Measurements from ENCODE around the gene PLD5. TPM values are rescaled to one million over a fixed set of nuclear protein-coding genes. Genes with fewer than 3 reads are reported as not detected.
"Not testable (repeated sequence)": the region's sequence is repeated elsewhere in the genome, so short reads cannot be mapped to it uniquely, and the experiment has no call there.

PLD5 gene
- total RNA-seq, 2 experiments from 2014 or later = not detected

DNA sequence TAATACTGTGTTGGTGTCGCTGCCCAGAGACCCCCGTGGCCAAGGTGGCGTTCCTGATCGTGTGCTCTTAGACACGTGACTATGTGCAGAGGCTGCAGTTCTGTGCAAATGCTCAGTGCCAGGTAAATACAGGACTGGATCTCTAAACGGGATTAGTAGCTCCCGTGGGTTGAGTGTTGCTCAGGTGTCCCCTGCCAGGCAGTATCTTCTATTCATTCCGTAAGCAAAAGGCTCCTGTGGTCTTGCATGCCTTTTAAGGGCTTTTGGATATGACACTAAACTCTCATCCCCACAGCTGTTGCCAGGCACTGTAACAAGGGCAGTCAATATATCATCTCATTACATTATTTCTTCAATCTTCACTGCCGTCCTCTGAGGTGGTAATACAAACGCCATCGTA, 431.4 kb downstream of the PLD5 start:
- no peak for DNase-seq
- ATAC-seq = no peak
- ChIA-PET CTCF (no interaction called here), POLR2A (no interaction called here)
- Mint-ChIP-seq H3K27ac (no peak overlapping the region), H3K4me1 (ENCODE audit: low read depth) (no peaks in the 10 kb centered on the region), H3K36me3 (ENCODE audit: low read depth) (no peaks in the 10 kb centered on the region), H3K27me3 (ENCODE audit: low read depth) (no peaks in the 10 kb centered on the region), H3K9me3 (ENCODE audit: insufficient read depth) (no peaks in the 10 kb centered on the region), H3K4me3 (no peak overlapping the region)

- no peak for ATAC-seq
- CTCF ChIA-PET = no interaction called here
Observed at GRCh38 chr1:242089911-242090310, 434.6 kb downstream of the PLD5 start.

GRCh38 chr1:242088875-242089274, 435.6 kb downstream of the PLD5 start:
- POLR2A ChIA-PET = no interaction called here

More at GRCh38 chr1:242089911-242090310, 434.6 kb downstream of the PLD5 start:
- H3K4me3 Mint-ChIP-seq = no peak overlapping the region
- H3K36me3 Mint-ChIP-seq (ENCODE audit: low read depth) = no peaks in the 10 kb centered on the region
- no peaks in the 10 kb centered on the region for H3K9me3 Mint-ChIP-seq (ENCODE audit: insufficient read depth)
- no peaks in the 10 kb centered on the region for H3K4me1 Mint-ChIP-seq (ENCODE audit: low read depth)
- no peaks in the 10 kb centered on the region for H3K27me3 Mint-ChIP-seq (ENCODE audit: low read depth)
- DNase-seq = no peak
- H3K27ac Mint-ChIP-seq = no peak overlapping the region
- POLR2A ChIA-PET = no interaction called here

DNA sequence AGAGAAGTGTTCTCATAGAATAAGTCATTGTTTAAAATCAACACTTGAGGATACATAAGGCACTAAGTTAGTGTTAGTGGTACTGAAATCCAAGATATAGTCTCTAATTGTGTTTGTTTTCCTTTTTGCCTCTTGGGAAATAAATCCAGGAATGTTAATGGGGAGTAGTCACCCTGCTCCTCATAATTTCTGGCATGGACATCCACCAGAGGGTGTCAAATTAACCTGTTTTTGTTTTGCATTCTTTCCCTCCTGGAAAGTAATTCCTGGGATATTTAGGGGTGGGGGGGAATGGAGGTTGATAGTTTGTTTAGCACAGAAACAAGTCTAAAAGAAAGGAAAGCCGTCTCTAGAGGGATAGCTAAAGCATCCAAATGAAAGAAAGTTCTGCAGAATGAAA, 437.8 kb downstream of the PLD5 start:
- Mint-ChIP-seq H3K36me3 (ENCODE audit: low read depth) (no peaks in the 10 kb centered on the region), H3K4me3 (no peak overlapping the region), H3K4me1 (ENCODE audit: low read depth) (no peaks in the 10 kb centered on the region), H3K27me3 (ENCODE audit: low read depth) (no peaks in the 10 kb centered on the region), H3K9me3 (ENCODE audit: insufficient read depth) (no peaks in the 10 kb centered on the region), H3K27ac (no peak overlapping the region)
- DNase-seq = no peak
- ChIA-PET CTCF (no interaction called here), POLR2A (no interaction called here)
- ATAC-seq = no peak

More at GRCh38 chr1:242088875-242089274, 435.6 kb downstream of the PLD5 start:
- DNase-seq = no peak
- H3K4me1 Mint-ChIP-seq (ENCODE audit: low read depth) = no peaks in the 10 kb centered on the region
- H3K9me3 Mint-ChIP-seq (ENCODE audit: insufficient read depth) = no peaks in the 10 kb centered on the region
- H3K4me3 Mint-ChIP-seq = no peak overlapping the region
- no peaks in the 10 kb centered on the region for H3K36me3 Mint-ChIP-seq (ENCODE audit: low read depth)
- H3K27ac Mint-ChIP-seq = no peak overlapping the region
- CTCF ChIA-PET = no interaction called here
- H3K27me3 Mint-ChIP-seq (ENCODE audit: low read depth) = no peaks in the 10 kb centered on the region
- ATAC-seq = no peak

DNA sequence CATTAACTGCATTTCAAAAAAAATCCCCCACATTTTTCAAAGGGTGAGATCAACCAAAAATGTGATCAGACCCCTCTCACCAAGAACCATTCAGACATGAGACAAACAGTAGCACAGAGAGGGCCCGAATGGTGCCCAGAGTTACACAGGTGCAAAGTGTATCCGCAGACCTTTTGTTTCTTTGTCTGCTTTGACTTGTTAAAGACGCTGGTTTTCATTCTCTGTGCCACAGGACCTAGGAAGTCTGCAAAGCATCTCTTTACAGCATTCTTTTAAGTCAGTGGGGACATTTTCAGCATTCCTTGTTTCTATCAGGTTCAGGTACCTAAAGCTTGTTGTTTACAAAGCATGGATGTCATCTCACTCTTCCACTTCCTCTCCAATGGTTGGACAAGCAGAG, 438.4 kb downstream of the PLD5 start:
- Mint-ChIP-seq H3K9me3 (ENCODE audit: insufficient read depth) (no peaks in the 10 kb centered on the region), H3K27me3 (ENCODE audit: low read depth) (no peaks in the 10 kb centered on the region), H3K4me1 (ENCODE audit: low read depth) (no peaks in the 10 kb centered on the region), H3K4me3 (no peak overlapping the region), H3K27ac (no peak overlapping the region), H3K36me3 (ENCODE audit: low read depth) (no peaks in the 10 kb centered on the region)
- DNase-seq (no peak), ATAC-seq (no peak)
- POLR2A ChIA-PET = no interaction called here
- CTCF ChIA-PET = no interaction called here

GRCh38 chr1:242083742-242084141, 440.8 kb downstream of the PLD5 start:
- no peaks in the 10 kb centered on the region for H3K27me3 Mint-ChIP-seq (ENCODE audit: low read depth)
- no peaks in the 10 kb centered on the region for H3K4me1 Mint-ChIP-seq (ENCODE audit: low read depth)
- DNase-seq = no peak
- H3K27ac Mint-ChIP-seq = no peak overlapping the region
- POLR2A ChIA-PET = no interaction called here
- H3K4me3 Mint-ChIP-seq = no peak overlapping the region
- no peaks in the 10 kb centered on the region for H3K9me3 Mint-ChIP-seq (ENCODE audit: insufficient read depth)
- no peaks in the 10 kb centered on the region for H3K36me3 Mint-ChIP-seq (ENCODE audit: low read depth)
- no peak for ATAC-seq
- CTCF ChIA-PET = no interaction called here

DNA sequence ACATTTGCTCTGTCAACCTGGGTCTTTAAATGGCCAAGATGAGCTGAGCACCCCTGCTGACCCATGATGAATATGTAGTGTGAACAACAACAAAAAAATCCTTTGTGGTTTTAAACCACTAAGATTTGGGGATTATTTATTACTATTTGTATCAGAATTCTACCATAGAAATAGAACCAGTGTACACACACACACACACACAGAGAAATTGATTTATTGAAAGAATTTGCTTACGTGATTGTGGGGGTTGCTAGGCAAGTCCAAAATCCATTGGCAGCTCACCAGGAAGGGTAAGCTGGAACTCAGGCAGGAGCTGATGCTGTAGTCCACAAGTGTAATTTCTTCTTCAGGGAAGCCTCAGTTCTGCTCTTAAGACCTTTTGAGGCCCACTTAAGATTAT, 443.1 kb downstream of the PLD5 start:
- no peak overlapping the region for H3K27ac Mint-ChIP-seq
- no peaks in the 10 kb centered on the region for H3K27me3 Mint-ChIP-seq (ENCODE audit: low read depth)
- DNase-seq (no peak), ATAC-seq (no peak)
- ChIA-PET POLR2A (no interaction called here), CTCF (no interaction called here)
- H3K36me3 Mint-ChIP-seq (ENCODE audit: low read depth) = no peaks in the 10 kb centered on the region
- H3K4me3 Mint-ChIP-seq = no peak overlapping the region
- no peaks in the 10 kb centered on the region for H3K4me1 Mint-ChIP-seq (ENCODE audit: low read depth)
- no peaks in the 10 kb centered on the region for H3K9me3 Mint-ChIP-seq (ENCODE audit: insufficient read depth)

DNA sequence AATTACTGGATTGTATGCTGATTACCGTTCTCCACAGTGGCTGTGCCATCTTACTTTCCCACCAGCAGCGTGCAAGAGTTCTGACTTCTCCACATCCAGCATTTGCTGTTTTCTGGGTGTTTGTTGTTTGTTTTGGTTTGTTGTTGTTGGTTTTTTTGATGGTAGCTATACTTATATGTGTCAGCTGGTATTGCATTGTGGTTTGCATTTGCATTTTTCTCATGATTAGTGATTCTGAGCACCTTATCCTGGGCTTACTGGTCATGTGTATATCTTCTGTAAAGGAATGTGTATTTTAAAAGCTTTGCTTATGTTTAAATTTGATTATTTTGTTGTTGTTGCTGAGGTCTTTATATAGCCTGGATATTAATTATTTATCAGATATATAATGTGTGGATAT, 458.7 kb downstream of the PLD5 start:
- Mint-ChIP-seq H3K36me3 (ENCODE audit: low read depth) (no peaks in the 10 kb centered on the region), H3K4me1 (ENCODE audit: low read depth) (no peaks in the 10 kb centered on the region), H3K27ac (no peak overlapping the region), H3K27me3 (ENCODE audit: low read depth) (peaks cover 3% of the 10 kb centered on the region), H3K4me3 (no peak overlapping the region), H3K9me3 (ENCODE audit: insufficient read depth) (no peaks in the 10 kb centered on the region)
- ATAC-seq (no peak), DNase-seq (no peak)
- ChIA-PET POLR2A (no interaction called here), CTCF (no interaction called here)

DNA sequence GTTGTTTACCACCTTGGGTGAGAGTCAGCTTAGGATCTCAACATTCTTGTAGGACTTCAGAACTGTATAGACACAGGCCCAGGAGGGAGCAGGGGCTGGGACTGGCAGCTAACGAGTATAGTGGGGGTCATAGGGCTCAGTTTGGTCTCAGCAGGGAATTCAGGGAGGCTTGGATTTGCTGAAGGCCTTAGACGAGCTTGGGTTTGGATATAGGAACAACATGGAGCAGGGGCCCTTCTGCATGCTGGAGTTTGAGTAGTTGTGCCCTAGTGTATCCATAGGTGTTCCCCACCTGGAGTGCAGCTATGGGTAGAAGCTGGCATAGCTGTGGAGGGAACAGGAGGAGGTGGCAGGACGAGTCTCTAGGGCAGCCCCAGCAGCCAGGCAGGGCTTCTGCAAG, 462.2 kb downstream of the PLD5 start:
- Mint-ChIP-seq H3K9me3 (ENCODE audit: insufficient read depth) (no peaks in the 10 kb centered on the region), H3K4me3 (no peak overlapping the region), H3K4me1 (ENCODE audit: low read depth) (no peaks in the 10 kb centered on the region), H3K27me3 (ENCODE audit: low read depth) (no peaks in the 10 kb centered on the region), H3K36me3 (ENCODE audit: low read depth) (no peaks in the 10 kb centered on the region), H3K27ac (no peak overlapping the region)
- DNase-seq (no peak), ATAC-seq (no peak)
- ChIA-PET CTCF (no interaction called here), POLR2A (no interaction called here)

- Mint-ChIP-seq H3K27ac (no peak overlapping the region), H3K36me3 (ENCODE audit: low read depth) (no peaks in the 10 kb centered on the region), H3K27me3 (ENCODE audit: low read depth) (no peaks in the 10 kb centered on the region), H3K4me1 (ENCODE audit: low read depth) (no peaks in the 10 kb centered on the region), H3K9me3 (ENCODE audit: insufficient read depth) (no peaks in the 10 kb centered on the region), H3K4me3 (no peak overlapping the region)
- ATAC-seq (no peak), DNase-seq (no peak)
- ChIA-PET POLR2A (no interaction called here), CTCF (no interaction called here)
Observed at GRCh38 chr1:242059976-242060375, 464.5 kb downstream of the PLD5 start.

DNA sequence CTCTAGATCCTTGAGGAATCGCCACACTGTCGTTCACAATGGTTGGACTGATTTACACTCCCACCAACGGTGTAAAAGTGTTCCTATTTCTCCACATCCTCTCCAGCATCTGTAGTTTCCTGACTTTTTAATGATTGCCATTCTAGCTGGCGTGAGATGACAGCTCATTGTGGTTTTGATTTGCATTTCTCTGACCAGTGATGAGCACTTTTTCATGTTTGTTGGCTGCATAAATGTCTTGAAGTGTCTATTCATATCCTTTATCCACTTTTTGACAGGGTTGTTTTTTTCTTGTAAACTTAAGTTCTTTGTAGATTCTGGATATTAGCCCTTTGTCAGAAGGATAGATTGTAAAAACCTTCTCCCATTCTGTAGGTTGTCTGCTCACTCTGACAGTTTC, 465.9 kb downstream of the PLD5 start:
- H3K4me3 Mint-ChIP-seq; CTCF ChIA-PET; H3K27ac Mint-ChIP-seq; H3K4me1 Mint-ChIP-seq (ENCODE audit: low read depth); H3K9me3 Mint-ChIP-seq (ENCODE audit: insufficient read depth); H3K27me3 Mint-ChIP-seq (ENCODE audit: low read depth); ATAC-seq; POLR2A ChIA-PET; DNase-seq; H3K36me3 Mint-ChIP-seq (ENCODE audit: low read depth): not testable (repeated sequence)

GRCh38 chr1:242058181-242058580, 466.3 kb downstream of the PLD5 start:
- ATAC-seq; H3K9me3 Mint-ChIP-seq (ENCODE audit: insufficient read depth); H3K4me1 Mint-ChIP-seq (ENCODE audit: low read depth); DNase-seq; H3K27me3 Mint-ChIP-seq (ENCODE audit: low read depth); H3K4me3 Mint-ChIP-seq; H3K27ac Mint-ChIP-seq; H3K36me3 Mint-ChIP-seq (ENCODE audit: low read depth); CTCF ChIA-PET; POLR2A ChIA-PET: not testable (repeated sequence)

- no peak for DNase-seq
- Mint-ChIP-seq H3K27ac (no peak overlapping the region), H3K4me3 (no peak overlapping the region), H3K36me3 (ENCODE audit: low read depth) (no peaks in the 10 kb centered on the region), H3K4me1 (ENCODE audit: low read depth) (no peaks in the 10 kb centered on the region), H3K27me3 (ENCODE audit: low read depth) (no peaks in the 10 kb centered on the region), H3K9me3 (ENCODE audit: insufficient read depth) (no peaks in the 10 kb centered on the region)
- POLR2A ChIA-PET = no interaction called here
- CTCF ChIA-PET = no interaction called here
- no peak for ATAC-seq
Observed at GRCh38 chr1:242057745-242058115, 466.8 kb downstream of the PLD5 start.
